SK-N-MC (cell line): ENCODE measurements around the gene GALNT14.

ENCODE experiments used
- EZH2 ChIP-seq: fragments of 200-600 bp; sonication (generic); IDR thresholded peaks from one replicate; pipeline ENCODE4 v1.6.1; 2017; ENCODE audit warnings: antibody characterized with exemption
- POLR2AphosphoS5 ChIP-seq: IDR thresholded peaks from 2 replicates; pipeline ENCODE4 v1.6.1; 2012; ENCODE audit warnings: mild to moderate bottlenecking, low read depth, low read length, borderline replicate concordance

GRCh38 chr2:31018280-31018679 is 120.0 kb downstream of the GALNT14 start:
- TF ChIP-seq EZH2 (no peak), POLR2AphosphoS5 (no peak)
